ENCODE measurements around the gene SLMAP. TPM values are rescaled to one million over a fixed set of nuclear protein-coding genes. Genes with fewer than 3 reads are reported as not detected.
"Not testable (repeated sequence)": the region's sequence is repeated elsewhere in the genome, so short reads cannot be mapped to it uniquely, and the experiment has no call there.

Gene SLMAP
- polyA plus RNA-seq, 2 of the 4 experiments (the other 2 are of a cell fraction), result 15.2 to 33.1 TPM

DNA sequence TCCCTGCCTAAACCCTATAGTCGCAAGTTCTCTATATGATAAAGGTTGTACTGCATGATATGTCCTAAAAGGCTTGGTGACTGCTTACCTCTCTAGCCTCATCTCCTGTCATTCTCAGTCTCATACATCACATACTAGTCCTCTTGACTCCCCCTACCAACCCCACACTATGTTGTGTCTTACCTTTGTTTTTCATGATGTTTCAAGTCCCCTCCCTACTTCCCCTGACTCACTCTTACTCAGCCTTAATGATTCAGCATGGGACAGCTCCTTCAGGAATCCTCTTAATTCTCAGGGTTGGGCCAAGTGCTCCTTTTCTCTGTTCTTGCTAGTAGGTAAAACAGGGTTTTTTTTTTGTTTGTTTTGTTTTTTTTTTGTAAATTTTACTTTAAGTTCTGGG lies 49.6 kb downstream of the SLMAP start:
- TF ChIP-seq JUNB (IDR thresholded peaks at IDR 0.05), result peak; percentile 65
- TF ChIP-seq, protein P1, sequence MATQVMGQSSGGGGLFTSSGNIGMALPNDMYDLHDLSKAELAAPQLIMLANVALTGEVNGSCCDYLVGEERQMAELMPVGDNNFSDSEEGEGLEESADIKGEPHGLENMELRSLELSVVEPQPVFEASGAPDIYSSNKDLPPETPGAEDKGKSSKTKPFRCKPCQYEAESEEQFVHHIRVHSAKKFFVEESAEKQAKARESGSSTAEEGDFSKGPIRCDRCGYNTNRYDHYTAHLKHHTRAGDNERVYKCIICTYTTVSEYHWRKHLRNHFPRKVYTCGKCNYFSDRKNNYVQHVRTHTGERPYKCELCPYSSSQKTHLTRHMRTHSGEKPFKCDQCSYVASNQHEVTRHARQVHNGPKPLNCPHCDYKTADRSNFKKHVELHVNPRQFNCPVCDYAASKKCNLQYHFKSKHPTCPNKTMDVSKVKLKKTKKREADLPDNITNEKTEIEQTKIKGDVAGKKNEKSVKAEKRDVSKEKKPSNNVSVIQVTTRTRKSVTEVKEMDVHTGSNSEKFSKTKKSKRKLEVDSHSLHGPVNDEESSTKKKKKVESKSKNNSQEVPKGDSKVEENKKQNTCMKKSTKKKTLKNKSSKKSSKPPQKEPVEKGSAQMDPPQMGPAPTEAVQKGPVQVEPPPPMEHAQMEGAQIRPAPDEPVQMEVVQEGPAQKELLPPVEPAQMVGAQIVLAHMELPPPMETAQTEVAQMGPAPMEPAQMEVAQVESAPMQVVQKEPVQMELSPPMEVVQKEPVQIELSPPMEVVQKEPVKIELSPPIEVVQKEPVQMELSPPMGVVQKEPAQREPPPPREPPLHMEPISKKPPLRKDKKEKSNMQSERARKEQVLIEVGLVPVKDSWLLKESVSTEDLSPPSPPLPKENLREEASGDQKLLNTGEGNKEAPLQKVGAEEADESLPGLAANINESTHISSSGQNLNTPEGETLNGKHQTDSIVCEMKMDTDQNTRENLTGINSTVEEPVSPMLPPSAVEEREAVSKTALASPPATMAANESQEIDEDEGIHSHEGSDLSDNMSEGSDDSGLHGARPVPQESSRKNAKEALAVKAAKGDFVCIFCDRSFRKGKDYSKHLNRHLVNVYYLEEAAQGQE (IDR thresholded peaks at IDR 0.05), result peak; percentile 80
- TF ChIP-seq MYC (IDR thresholded peaks at IDR 0.05; ENCODE audit: borderline replicate concordance, low read length), result no peak
- peak; percentile 82 for TF ChIP-seq FOSL2 (IDR thresholded peaks at IDR 0.05)
- peak; percentile 85 for TF ChIP-seq FOSL2 (CRISPR knock-in tag; IDR thresholded peaks at IDR 0.05)
- TF ChIP-seq NFE2L2 (conservative IDR thresholded peaks at IDR 0.05; ENCODE audit: low read length), result peak; percentile 48
- TF ChIP-seq TP53 (CRISPR knock-in tag; IDR thresholded peaks at IDR 0.05), result no peak
- TF ChIP-seq MAFK (IDR thresholded peaks at IDR 0.05; ENCODE audit: partially characterized antibody), result peak; percentile 48
- TF ChIP-seq, protein P2, sequence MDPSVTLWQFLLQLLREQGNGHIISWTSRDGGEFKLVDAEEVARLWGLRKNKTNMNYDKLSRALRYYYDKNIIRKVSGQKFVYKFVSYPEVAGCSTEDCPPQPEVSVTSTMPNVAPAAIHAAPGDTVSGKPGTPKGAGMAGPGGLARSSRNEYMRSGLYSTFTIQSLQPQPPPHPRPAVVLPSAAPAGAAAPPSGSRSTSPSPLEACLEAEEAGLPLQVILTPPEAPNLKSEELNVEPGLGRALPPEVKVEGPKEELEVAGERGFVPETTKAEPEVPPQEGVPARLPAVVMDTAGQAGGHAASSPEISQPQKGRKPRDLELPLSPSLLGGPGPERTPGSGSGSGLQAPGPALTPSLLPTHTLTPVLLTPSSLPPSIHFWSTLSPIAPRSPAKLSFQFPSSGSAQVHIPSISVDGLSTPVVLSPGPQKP (IDR thresholded peaks at IDR 0.05; ENCODE audit: low read depth, low read length), result no peak
- no peak for TF ChIP-seq ZFP36 (IDR thresholded peaks at IDR 0.05; ENCODE audit: borderline replicate concordance, partially characterized antibody)
- no peak overlapping the region for H3K4me3 ChIP-seq
- ATAC-seq (peak; percentile 88 to 95), FAIRE-seq (no peak), DNase-seq (ENCODE audit: low read depth in 1 of 2, low spot score in 1 of 2) (peak; percentile 49 to 84)
- peak overlapping the region; percentile 59 to 84 for H3K27ac ChIP-seq
- H3K4me1 ChIP-seq, result peaks cover 54% of the 10 kb centered on the region
- ChIA-PET POLR2A (interaction anchor here (1.0 kb wide), 1 partner anchor 208 kb away, joined by 3 read pairs; the partner anchor contains the start of gene ARF4), CTCF (interaction anchor here (0.6 to 1.9 kb wide), 4 partner anchors 16 to 290 kb away, joined by 3 to 6 read pairs (median 4); no protein-coding TSS in a partner anchor)
- H3K9me3 ChIP-seq, result no peaks in the 10 kb centered on the region
- peak overlapping the region; percentile 79 for H3K4me2 ChIP-seq
- WGBS (ENCODE audit: missing lambda C conversion rate), result 50% methylated on average over 1 of the region's 1 CpG

DNA sequence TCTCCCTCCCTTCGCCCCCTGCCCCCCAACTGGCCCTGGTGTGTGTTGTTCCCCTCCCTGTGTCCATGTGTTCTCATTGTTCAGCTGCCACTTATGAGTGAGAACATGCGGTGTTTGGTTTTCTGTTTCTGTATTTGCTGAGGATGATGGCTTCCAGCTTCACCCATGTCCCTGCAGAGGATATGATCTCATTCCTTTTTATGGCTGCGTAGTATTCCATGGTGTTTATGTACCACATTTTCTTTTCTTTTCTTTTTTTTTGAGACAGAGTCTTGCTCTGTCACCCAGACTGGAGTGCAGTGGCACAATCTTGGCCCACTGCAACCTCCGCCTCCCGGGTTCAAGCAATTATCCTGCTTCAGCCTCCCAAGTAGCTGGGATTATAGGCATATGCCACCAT lies 50.1 kb downstream of the SLMAP start:
- Histone ChIP-seq H3K27ac (peak overlapping the region; percentile 59 to 81), H3K4me1 (peaks cover 49% of the 10 kb centered on the region), H3K4me2 (peak overlapping the region; percentile 79)
- WGBS (ENCODE audit: missing lambda C conversion rate), result 78% methylated on average over 5 of the region's 5 CpGs
- not testable (repeated sequence) for H3K4me3 ChIP-seq; DNase-seq (ENCODE audit: low read depth in 1 of 2, low spot score in 1 of 2); ATAC-seq; H3K9me3 ChIP-seq; FAIRE-seq
- CTCF ChIA-PET, result interaction anchor here (1.9 kb wide), 1 partner anchor 21 kb away, joined by 5 read pairs; no protein-coding TSS in a partner anchor
- POLR2A ChIA-PET, result interaction anchor here (1.0 kb wide), 1 partner anchor 209 kb away, joined by 3 read pairs; the partner anchor contains the start of gene ARF4

DNA sequence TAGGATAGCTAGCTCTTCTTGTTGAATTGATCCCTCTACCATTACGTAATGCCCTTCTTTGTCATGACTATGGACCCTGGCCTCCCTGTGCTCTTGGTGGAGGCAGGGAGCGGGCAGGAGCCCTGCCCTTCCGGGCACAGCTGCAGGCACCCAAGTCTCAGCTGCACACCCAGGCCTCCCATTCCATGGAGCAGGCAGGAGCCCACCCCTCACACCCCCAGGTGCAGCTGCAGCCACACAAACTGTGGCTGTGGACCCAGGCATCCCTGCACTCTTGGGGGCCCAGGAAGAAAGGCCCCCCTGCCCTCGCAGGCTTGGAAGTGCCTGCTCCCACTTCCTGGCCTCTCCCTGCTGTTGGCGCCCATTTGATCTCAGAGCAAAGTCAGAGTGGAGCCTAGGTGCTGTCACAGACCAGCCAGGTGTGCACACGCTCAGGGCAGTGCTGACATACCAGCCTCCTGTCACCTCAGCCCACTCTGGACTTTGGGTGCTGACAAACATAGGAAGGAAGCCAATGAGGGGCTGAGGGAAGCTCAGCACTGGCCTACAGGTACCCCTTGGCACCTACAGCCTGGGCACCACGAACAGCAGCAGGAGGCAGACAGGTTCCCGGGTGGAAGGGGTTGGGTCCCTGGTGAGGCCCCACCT lies 53.0 kb downstream of the SLMAP start:
- no peak for FAIRE-seq
- H3K4me1 ChIP-seq, result peaks cover 23% of the 10 kb centered on the region
- TF ChIP-seq, protein P1 (IDR thresholded peaks at IDR 0.05), result no peak
- no peak for TF ChIP-seq POLR2A (IDR thresholded peaks at IDR 0.05; ENCODE audit: low read length)
- TF ChIP-seq TFCP2L1 (CRISPR knock-in tag; IDR thresholded peaks at IDR 0.05), result no peak
- no peak for TF ChIP-seq EHF (CRISPR knock-in tag; IDR thresholded peaks at IDR 0.05)
- TF ChIP-seq, protein P3, sequence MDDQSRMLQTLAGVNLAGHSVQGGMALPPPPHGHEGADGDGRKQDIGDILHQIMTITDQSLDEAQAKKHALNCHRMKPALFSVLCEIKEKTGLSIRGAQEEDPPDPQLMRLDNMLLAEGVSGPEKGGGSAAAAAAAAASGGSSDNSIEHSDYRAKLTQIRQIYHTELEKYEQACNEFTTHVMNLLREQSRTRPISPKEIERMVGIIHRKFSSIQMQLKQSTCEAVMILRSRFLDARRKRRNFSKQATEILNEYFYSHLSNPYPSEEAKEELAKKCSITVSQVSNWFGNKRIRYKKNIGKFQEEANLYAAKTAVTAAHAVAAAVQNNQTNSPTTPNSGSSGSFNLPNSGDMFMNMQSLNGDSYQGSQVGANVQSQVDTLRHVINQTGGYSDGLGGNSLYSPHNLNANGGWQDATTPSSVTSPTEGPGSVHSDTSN (IDR thresholded peaks at IDR 0.05), result no peak
- no peak for TF ChIP-seq SREBF2 (IDR thresholded peaks at IDR 0.05)
- no peak for TF ChIP-seq HOXA7 (CRISPR knock-in tag; IDR thresholded peaks at IDR 0.05)
- TF ChIP-seq ZNF302 (CRISPR knock-in tag; IDR thresholded peaks at IDR 0.05), result no peak
- ATAC-seq, result no peak
- no peak for DNase-seq (ENCODE audit: low read depth in 1 of 2, low spot score in 1 of 2)
- H3K27ac ChIP-seq, result no peak overlapping the region
- 81% methylated on average over 4 of the region's 8 CpGs for WGBS (ENCODE audit: missing lambda C conversion rate)
- CTCF ChIA-PET, result interaction anchor here (1.5 kb wide), 1 partner anchor 21 kb away, joined by 4 read pairs; no protein-coding TSS in a partner anchor
- no peak overlapping the region for H3K4me2 ChIP-seq
- 0 out of 3 replicates have a peak, but pooled peaks cover 5% of the 10 kb centered on the region for H3K9me3 ChIP-seq
- POLR2A ChIA-PET, result no interaction called here
- H3K4me3 ChIP-seq, result no peak overlapping the region
